ENCODE data around the gene KLHL14.

The KLHL14 gene

GRCh38 chr18:32634876-32635431, 137.9 kb downstream of the KLHL14 start:
- DNase-seq (ENCODE audit: low read depth), result no peak

GRCh38 chr18:32629981-32630700, 142.7 kb downstream of the KLHL14 start:
- no peak for DNase-seq (ENCODE audit: low read depth)

- no peak for DNase-seq (ENCODE audit: low read depth)
These were observed 143.5 kb downstream of the KLHL14 start for GRCh38 chr18:32629292-32629691.

DNA sequence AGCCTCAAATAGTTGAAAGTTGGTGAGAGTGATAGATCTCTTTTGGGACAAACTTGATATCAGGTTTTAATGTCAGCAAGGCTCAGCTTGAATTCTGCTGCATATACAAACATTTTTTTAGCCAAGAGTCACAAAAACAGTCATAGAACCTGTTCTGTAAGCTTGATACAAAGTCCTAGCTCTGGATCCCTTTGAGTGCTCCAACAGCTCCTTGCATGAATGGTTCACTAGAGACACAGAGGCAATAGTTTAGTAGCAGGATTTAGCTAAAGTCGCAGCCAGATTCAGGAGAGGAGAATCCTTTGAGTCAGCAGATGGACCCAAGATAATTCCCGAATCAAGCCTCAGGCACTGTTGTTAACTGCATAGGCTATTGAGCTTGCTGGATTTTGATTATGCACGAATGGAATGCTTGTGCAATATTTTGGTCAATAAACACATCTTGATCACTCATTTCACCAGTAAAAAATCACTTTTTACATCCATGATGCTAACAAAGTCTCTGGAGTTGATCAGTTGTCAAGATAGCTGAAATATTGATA, 148.6 kb downstream of the KLHL14 start:
- DNase-seq (ENCODE audit: low read depth), result no peak

GRCh38 chr18:32623563-32623962, 149.3 kb downstream of the KLHL14 start:
- DNase-seq (ENCODE audit: low read depth), result no peak
